Bone marrow (tissue), 2 donors: ENCODE results near the gene EXTL2.
"Not testable (repeated sequence)": the region's sequence is repeated elsewhere in the genome, so short reads cannot be mapped to it uniquely, and the experiment has no call there.

Experiments used
- DNase-seq, 2 donors: peaks; one replicate each; lab custom pipeline; 2025; lab: John Stamatoyannopoulos, UW

The EXTL2 gene

DNA sequence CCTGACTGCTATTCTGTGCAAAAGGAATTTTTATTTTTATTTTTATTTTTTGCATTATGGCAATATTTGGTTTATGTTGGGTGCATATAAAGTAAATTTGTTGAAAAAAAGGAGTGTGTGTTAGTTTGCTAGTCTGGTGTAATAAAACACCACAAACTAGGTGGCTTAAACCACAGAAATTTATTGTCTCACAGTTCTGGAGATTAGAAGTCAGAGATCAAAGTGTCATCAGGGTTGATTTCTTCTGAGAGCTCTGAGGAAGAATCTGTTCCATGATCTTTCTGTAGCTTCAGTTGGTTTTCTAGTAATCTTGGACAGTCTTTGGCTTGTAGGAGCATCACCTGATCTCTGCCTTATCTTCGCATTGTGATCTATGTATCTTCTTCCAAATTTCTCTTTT, 7.7 kb upstream of the EXTL2 start:
- DNase-seq: no peak

DNA sequence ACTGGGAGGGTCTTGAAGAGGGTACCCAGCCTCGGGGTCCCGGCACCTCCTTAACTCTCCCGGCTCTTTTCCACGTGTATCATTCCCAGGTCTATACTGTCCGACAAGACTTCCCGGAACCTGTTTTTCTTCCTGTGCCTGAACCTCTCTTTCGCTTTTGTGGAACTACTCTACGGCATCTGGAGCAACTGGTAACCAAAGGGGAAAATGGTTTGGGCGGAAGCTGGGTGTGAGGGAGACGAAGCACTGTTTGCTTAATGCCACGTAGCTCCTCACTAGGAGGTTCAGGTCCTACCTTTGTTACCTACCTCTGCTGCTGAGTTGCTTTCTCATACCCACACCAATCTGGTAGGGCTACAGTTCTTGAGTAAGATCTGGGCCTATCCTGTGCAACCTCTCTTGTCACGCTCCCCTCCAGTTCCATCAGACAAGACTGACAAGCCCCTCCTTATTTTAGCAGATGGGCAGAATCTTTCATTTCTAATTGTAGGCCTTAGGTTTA, 1.9 kb upstream of the EXTL2 start:
- DNase-seq: peak; percentile 42 to 69

DNA sequence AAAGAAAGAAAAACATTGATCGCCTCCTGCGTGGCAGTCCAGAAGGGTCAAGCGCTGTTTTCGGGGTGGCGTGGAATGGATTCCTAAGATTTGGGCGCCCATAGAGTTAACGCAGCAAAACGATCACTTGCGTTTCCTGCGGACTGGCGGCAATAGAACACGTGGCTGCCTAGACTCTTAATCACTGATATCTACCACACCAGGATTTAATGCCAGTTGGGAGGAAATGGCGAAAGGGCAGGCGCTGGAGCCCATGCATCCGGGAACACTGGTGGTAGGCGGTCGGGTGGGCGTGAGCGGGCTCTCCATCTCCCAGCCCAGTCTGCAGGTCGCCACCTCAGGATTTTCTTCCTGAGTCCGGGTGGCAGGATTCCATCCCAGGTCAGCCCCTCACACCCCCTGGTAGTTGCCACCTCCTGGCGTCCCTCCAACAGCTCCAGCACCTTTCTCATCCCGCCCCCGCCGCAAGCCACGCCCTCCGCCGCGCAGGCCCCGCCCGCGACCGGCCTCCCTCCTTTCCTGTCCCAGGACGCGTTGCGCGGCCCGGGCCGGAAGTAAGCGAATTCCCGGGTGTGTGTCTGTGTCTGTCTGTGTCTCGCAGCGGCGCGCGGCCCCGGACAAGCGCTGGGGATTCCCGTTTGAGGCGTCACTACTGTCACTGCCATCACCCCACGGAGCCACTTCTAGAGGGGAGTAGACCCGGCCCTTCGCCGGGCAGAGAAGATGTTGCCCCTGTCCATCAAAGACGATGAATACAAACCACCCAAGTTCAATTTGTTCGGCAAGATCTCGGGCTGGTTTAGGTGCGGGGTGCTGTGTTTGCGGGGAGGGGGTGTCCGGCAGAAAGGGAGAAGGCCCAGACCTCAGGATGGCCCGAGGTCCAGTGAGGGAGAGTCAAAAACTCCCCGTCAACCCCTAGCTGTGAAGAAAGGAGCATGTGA, 1.2 kb upstream of the EXTL2 start, which contains the start of gene SLC30A7:
TSS of gene SLC30A7 (plus strand) at position 551 of the 941 bp plus-strand sequence. CDS start at position 724, 173 bp downstream.
- peak; percentile 70 to 84 for DNase-seq

DNA sequence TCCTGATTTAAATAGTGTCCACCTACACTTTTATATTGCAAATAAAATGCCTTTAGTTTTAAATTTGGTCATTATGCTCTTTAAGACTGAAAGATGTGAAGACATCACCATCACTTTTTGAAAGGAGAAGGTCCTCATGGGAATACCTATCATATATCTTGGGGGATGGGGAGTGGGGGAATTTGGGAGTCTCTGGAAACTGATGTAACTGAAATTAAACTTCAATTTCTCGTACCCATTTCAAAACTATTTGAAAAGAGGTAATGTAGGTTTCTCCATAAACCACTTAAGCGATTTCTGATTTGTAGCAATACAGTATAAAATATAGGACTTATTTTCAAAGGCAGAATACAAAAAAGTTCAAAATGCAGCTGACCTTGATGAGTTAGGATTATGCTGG, 924 bp downstream of the EXTL2 start:
- no peak for DNase-seq

DNA sequence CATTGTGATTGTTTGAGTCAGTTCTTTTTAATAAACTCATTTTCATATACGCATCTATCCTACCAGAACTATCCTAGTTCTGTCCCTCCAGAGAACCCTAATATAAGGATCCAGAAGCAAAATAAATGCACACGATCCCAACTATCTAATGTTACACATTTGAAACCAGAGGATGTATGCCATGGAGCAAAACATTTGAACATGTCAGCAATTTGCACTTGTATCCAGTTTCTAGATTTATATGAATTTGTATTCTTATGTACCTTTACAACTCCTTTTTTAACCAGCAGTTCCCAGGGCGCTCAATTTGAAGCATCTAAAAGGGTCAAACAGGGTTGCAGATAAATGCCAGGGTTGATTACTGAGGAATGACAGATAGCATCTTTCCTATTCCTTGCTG, 2.1 kb downstream of the EXTL2 start:
- DNase-seq: no peak

DNA sequence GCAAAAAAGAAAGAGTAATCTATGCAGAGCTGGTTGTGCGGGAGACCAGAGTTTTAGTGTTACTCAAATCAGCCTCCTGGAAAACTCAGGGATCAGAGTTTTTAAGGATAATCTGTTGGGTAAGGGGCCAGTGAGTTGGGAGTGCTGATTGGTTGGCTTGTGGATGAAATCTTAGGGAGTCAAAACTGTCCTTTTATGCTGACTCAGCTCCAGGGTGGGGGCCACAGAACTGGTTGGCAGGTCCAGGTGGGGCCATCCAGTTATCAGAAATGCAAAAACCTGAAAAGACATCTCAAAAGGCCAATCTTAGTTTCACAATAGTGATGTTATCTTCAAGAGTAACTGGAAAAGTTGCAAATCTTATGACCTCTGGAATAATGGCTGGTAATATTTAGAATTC, 3.3 kb downstream of the EXTL2 start:
- DNase-seq: no peak

DNA sequence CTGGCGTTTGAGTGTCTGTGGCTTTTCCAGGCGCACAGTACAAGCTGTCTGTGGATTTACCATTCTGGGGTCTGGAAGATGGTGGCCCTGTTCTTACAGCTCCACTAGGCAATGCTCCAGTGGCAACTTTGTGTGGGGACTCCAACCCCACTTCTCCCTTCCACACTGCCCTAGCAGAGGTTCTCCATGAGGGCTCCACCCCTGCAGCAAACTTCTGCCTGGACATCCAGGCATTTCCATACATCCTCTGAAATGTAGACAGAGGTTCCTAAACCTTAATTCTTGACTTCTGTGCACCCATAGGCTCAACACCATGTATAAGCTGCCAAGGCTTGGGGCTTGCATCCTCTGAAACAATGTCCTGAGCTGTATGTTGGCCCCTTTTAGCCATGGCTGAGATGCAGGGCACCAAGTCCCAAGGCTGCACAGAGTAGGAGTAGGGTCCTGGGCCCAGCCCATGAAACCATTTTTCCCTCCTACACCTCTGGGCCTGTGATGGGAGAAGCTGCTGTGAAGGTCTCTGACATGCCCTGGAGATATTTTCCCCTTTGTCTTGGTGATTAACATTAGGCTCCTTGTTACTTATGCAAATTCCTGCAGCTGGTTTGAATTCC, 4.7 kb downstream of the EXTL2 start:
- DNase-seq: not testable (repeated sequence)

DNA sequence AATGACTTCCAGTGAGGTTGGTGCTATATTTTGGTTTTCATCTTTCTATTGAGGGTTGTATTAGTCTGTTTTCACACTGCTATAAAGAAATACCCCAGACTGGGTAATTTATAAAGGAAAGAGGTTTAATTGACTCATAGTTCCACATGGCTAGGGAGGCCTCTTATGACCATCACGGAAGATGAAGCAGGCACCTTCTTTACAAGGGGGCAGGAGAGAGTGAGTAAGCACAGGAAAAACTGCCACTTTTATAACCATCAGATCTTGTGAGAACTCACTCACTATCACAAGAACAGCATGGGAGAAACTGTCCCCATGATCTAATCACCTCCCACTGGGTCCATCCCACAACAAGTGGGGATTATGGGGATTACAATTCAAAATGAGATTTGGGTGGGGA, 5.6 kb downstream of the EXTL2 start:
- not testable (repeated sequence) for DNase-seq

DNA sequence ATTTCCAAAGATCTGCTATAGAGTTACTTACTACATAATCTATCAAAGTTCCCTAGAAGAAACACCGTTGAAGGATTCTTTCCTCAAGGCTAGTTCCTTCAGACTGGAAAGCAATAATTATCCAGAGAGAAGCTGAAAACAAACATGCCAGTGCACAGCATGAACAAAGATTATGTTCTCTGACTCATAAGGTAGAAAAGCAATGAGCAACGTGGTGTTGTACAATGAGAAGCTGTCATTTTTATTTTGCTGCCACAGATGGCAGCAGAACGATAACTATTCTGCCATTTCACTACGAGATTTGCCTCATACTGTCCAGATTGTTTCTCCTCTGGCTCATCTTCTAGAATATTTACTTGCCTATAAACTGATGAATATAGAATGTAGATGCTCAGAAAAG, 10.7 kb downstream of the EXTL2 start:
- DNase-seq: no peak

DNA sequence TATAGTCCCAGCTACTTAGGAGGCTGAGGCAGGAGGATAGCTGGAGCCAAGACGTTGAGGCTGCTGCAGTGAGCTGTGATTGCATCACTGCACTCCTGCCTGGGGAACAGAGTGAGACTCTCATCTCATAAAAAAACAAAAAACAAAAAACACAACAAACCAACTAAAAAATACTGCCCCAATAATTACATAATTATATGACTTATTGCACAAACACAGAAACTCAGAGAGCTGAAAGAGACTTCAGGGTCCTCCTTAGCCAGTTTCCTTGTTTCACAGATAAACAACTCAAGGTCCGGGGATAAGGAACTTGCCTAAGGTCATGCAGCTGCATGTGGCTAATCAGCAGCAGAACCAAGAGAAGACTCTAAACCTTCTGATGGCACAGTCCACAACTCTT, 11.9 kb downstream of the EXTL2 start:
- DNase-seq: no peak

DNA sequence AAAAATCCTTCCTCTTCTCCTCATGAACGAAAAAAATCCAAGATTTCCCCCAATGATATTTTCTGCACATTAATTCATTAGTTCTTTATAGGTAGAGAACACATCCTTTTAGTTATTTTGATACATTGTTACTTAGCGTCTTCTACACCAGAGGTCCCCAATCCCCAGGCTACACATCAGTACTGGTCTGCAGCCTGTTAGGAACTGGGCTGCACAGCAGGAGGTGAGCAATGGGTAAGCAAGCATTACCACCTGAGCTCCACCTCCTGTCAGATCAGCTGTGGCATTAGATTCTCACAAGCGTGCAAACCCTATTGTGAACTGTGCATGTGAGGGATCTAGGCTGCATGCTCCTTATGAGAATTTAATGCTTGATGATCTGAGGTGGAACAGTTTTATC, 13.0 kb downstream of the EXTL2 start:
- no peak for DNase-seq

DNA sequence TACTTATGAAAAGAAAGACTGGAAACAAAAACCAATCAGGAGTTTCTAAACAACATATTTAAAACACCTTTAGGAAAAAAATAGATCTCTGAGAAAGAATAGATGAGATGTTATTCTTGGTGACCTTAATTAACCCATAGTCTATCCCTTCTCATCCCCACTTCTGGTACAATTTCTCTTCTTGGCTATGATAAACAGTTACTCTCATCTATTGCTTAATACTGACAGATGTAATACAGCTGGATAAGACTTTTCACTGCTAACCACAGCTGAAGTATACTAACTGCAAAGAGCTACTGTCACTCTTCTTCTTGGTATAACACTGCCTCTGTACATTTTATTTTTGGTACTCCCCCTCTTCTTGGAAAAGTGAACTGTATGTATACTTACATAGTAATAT, 15.2 kb downstream of the EXTL2 start:
- DNase-seq: no peak

DNA sequence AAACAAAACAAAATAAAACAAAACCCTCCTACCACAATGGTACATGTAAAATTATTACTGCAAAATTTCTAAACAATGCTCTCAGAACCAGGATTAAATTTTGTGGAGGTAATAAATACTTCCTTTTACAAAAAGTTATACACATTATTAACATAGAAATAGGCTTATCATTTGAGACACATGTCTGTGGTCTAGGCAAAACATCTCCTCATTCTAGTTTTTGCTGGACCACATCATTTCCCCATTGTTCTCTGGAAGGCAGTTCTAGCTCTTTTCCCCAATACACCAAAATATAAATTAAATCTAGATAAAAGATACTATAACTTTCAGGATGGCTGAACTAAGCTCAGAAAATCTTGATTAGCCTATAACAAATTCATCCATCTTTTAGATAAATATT, 18.4 kb downstream of the EXTL2 start:
- no peak for DNase-seq

DNA sequence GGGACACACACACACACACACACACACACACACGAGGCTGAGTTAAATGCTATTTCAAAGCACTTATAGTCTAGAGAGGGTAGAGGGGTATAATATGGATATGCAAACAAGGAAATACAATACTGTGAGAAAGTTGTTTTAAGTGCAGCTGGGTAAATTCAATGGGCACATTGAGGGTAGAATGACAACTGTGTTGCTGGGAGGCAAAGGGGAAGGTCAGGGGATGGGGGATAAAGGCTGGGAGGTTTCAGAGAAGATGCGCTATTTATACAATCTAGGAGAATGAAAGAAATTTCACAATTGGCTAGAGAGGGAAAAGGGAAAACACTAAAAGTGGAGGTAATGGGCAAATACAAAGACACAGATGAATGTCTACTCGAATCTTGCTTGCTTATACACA, 19.4 kb downstream of the EXTL2 start:
- no peak for DNase-seq

DNA sequence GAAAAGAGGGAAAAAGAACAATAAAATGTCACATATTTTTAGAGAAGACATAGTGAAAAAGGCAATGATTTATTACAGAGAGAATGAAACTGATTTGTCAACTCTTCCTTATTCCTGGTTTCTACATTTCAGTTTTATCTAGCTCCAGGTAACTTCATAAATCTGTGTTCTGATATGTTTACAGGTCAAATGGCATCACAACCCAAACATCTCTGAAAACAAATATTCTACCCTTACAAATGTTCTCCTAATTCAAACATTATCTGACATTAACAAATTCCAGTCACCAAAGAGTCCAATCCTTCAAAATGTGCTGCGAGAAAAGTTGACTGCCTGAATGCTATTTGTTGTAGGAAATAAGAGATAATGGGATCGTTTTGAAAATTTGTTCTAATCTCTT, 20.2 kb downstream of the EXTL2 start:
- DNase-seq: no peak

DNA sequence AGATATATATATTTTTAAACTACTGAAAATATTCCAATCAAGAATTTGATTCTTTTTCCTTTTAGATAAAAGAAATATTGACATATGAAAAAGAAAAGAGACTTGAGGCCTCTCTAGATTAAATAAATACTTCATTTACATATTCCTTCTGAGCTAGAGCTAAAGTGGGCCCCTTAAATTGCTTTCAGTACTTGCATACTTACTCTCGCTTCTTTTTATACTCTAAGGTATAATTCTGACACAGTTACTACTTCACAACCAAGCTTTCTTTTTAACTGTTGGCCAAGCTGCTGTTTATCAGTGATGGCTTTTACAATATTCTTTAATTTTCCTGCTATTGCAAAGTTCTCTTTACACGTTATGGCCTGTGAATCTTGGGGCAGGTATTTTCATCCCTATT, 24.6 kb downstream of the EXTL2 start:
- DNase-seq: no peak

DNA sequence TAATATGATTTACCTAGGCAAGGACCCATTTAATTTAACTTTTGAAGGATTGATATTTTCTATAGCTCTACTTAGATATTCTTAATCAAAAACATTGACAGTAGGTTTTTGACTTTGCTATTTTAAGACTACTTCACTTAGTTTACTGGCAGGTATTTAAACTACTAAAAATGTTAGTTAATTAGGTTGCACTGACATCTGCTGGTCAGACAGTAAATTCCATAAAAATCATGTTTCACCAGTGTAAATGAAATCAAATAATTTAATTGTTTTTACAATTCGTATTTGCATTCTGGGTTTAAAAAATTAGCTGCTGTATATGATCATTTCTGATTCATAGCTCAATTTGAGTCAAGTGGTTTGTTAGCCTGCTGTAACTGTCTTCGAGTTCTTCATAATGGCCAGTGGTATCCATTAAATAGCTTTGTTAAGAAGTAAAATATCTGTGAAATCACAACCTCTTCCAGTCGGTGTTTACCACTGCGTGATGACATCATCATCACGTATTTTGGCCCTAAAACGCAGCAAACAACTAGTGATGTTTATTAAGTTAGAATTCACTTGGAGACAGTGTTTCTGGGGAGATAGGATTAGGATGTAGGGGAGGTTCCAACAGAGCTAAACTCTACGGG, 26.2 kb downstream of the EXTL2 start:
- DNase-seq: no peak

DNA sequence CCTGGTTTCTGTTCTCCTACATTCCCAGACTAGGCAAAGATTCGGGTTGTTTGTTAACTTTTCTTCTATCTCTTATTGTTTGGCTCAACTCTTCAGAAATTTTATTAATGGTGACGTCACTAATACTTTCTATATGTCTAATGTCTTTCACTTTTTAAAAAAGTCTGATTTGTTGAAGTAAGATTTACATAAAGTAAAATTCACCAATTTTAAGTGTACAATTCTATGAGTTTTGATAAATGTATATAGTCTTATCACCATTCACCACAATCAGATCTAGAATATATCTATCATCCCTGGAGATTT, 27.8 kb downstream of the EXTL2 start:
- no peak for DNase-seq

DNA sequence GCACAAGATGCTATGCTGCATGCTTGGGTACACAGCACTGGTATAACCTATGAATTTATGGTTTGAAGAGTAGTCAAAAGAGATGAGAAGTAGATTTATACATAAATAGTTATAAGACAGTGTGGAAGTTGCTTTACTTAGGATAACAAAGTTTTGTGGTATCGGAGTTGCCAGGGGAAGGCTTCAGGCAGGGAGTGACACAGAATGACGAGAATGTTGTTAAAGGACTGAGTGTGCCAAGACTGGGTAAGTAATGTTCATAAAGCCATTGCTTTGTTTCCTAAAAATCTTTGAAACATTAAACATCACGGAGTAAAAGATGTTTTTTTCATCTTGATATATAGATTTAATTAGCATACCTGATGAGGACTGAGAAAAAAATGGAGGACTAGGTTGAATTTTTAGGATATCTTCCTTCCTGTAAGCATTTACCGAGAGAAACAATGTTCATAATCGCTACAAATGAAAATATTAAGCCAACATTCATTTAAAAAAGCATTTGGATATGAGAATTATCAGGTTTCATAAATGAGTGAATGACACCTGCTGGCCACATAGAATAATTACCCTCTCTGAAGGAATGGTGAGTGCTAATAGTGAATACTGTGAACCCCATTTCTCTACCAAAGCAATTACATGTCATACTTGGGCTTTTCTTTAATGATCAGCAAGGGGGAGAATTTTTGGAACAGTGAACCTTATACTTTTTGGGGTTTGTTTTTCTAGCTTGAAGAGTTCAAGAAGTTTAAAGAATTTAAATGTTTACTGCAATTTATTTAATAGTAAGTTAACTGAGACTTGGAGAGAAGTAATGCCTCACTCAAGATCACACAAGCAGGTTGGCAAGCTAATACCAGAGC, 28.4 kb downstream of the EXTL2 start:
- DNase-seq: no peak

DNA sequence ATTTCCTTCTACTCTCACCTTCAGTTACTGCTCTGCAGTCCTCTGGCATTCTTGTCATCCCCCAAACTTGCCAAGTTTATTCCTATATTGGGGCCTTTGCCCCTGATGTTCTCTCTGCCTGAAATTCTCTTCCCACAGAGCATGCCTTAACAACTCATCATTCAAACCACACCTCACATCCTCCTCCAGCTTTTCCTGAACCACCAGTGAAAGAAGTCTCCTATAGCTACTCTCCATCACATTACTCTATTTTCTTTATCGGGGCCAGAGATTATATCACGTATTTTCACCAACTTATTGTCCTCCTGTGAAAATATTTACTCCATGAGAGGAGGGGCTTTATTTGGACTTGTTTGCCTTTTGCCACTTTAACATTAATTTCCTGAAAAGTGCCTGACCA, 32.1 kb downstream of the EXTL2 start:
- DNase-seq: no peak

DNA sequence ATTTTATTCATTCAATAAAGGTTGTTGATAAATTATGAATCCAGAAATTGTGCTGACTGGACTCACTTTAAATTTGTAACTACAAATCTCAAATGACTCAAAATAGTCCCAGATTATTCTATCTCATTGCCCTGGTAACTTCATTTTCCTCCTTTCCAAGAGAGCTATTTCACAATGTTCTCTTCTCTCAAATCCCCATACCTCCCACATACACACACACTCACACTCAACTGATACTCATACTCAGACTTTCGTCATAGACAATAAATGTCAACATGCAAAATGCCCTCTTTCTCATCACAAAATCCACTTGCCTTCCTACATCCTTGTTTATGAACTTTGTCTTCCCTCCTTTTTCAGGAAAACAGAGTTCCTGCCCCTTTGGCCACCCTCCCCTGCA, 33.3 kb downstream of the EXTL2 start:
- DNase-seq: no peak

DNA sequence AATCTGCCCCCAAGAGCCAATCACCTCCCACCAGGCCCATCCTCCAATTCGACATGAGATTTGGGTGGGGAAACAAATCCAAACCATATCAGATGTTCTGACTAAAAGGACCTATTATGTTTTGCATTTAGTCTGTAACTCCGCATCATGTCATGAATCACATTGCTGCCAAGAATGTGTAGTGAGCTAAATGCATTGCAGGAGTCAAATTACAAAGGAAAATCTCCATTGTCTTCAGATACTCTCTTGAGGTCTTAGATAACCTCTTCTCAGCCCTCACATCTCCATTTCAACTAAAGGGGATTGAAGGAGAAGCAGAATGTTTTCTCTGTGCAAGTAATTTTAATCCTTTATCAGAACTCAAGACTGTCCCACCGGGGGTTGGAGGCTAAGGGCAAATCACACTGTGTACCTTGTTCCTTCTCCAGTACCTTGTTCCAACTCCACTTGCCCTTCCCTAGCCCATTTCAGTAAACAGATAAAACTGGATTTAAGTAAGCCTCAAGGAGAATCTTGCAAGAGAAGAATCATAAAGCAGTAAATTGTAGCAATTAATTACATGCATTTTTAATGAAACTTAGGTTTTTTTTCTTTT, 34.1 kb downstream of the EXTL2 start:
- no peak for DNase-seq
